ENCODE measurements around the gene BLACAT1.
A peak's percentile ranks its signal among the peaks of the same experiment; 100 is the strongest.
"Not testable (repeated sequence)": the region's sequence is repeated elsewhere in the genome, so short reads cannot be mapped to it uniquely, and the experiment has no call there.

Gene BLACAT1

DNA sequence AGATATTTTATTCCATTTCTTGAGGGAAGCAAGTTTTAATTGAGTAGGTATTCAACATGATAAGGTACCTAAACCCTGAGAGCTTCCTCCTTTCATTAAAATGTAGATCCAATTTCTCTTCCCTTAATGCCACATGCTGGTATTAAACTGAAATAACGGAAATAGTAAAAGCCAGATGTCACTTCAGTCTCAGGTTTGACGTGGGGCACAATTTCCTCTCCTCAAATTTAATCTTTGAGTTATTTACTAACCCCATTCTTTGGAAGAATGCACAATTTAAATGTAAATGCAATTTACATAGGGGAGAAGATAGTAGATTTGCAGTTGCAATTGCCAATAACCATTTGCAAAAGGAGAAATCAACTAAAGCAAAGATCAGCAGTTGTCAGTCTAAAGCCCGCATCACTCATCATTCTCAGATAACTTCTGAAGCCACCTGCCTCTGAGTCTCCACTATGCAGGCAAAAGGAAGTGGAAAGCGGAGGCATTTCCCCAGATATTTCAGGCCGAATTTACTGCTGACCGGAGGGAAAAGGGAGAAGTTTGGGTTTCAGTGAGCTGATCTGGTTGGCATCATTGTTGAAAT, 31.9 kb downstream of the BLACAT1 start:
- Mint-ChIP-seq H3K4me1 (no peaks in the 10 kb centered on the region), H3K27ac (no peak overlapping the region), H3K9me3 (no peaks in the 10 kb centered on the region), H3K36me3 (no peaks in the 10 kb centered on the region), H3K4me3 (no peak overlapping the region)
- DNase-seq (ENCODE audit: low spot score in 2 of 2) (no peak), ATAC-seq (no peak)

GRCh38 chr1:205422993-205423642, 32.7 kb downstream of the BLACAT1 start:
- ATAC-seq (no peak), DNase-seq (ENCODE audit: low spot score in 2 of 2) (no peak)
- Mint-ChIP-seq H3K9me3 (no peaks in the 10 kb centered on the region), H3K4me3 (no peak overlapping the region), H3K36me3 (no peaks in the 10 kb centered on the region), H3K4me1 (no peaks in the 10 kb centered on the region), H3K27ac (no peak overlapping the region)

DNA sequence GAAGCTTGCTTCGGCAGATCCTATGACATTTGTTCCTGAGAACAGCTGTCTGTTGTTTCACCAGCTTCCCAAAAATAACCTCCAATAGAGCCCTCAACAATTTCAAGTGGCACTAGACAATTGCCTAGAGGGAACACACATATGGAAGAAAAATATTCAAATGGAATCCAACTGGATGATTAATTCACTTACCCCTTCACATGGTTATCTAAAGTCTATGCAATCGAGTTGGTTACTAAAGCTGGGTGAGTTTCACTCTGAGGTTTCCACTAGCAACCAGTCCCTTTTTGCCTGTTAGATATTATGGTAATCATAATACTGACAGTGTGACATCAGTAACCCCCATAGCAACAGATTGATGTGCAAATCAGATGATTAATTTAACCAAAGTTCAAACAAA, 34.0 kb downstream of the BLACAT1 start, which contains the start of gene LEMD1:
TSS of gene LEMD1 (minus strand) at position 259 of the 400 bp plus-strand sequence. CDS start 1,520 bp downstream, outside the sequence.
- ATAC-seq (no peak), DNase-seq (ENCODE audit: low spot score in 2 of 2) (no peak)
- Mint-ChIP-seq H3K9me3 (no peaks in the 10 kb centered on the region), H3K4me1 (no peaks in the 10 kb centered on the region), H3K27ac (no peak within 1 kb of the TSS), H3K4me3 (no peak within 1 kb of the TSS), H3K36me3 (no peaks in the 10 kb centered on the region)

- no peak overlapping the region for H3K27ac Mint-ChIP-seq
- H3K36me3 Mint-ChIP-seq = no peaks in the 10 kb centered on the region
- no peak for ATAC-seq
- H3K4me3 Mint-ChIP-seq = no peak overlapping the region
- no peak for DNase-seq (ENCODE audit: low spot score in 2 of 2)
- no peaks in the 10 kb centered on the region for H3K4me1 Mint-ChIP-seq
- no peaks in the 10 kb centered on the region for H3K9me3 Mint-ChIP-seq
These were observed 34.9 kb downstream of the BLACAT1 start for GRCh38 chr1:205420938-205421337.

DNA sequence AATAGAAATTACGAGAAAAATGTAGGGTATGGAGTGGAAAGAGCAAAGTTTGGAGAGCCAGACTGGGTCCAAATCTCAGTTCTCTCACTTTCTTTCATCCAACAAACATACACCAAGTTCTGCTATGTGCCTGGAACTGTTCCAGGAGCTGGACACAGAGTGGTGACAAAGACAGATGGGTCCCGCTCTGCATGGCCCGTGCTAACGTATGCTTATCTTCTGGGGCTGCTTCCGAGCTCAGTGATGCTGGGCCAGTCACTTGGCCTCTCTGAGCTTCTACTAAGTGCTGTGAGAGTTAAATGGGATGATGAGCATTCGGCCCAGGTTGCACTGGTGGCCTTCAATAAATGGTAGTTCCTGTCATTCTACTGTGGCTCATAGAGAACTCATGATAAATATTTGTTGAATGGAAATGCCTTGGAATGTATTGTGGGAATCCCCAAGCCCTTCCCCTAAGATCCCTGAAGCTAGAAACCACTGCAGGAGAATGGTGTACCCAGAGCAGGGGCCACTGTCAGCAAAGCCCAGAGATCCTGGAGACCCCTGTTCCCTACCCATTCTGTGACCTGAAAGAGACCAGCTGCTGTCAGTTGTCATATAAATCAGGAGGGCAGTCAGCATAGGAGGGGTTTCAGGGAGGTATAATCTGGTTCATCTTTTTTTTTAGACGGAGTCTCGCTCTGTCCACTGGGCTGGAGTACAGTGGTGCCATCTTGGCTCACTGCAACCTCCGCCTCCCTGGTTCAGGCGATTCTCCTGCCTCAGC, 37.8 kb downstream of the BLACAT1 start:
- Mint-ChIP-seq H3K4me1 (no peaks in the 10 kb centered on the region), H3K27ac (no peak overlapping the region), H3K9me3 (no peaks in the 10 kb centered on the region), H3K36me3 (no peaks in the 10 kb centered on the region), H3K4me3 (no peak overlapping the region)
- DNase-seq (ENCODE audit: low spot score in 2 of 2) = no peak
- ATAC-seq = no peak

DNA sequence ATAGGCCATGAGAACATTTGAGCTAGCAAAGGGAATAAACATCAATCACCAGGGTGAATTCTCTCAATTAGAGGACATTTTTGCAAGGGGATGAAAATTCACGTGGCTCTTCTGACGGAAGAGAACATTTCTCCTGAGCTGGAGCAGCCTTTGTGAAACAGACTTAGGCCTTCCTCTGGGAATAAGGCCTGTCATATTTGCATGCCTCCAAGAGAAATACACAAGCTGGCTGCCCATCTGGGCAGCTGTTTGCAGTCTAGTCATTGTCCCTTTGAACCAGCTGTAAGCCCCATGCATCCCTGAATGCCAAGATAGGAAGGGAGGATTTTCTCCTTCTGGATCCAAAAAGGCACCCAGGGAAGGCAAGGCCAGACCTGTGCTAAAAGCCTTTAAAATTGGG, 39.5 kb downstream of the BLACAT1 start:
- no peak for DNase-seq (ENCODE audit: low spot score in 2 of 2)
- no peaks in the 10 kb centered on the region for H3K4me1 Mint-ChIP-seq
- ATAC-seq = no peak
- no peak overlapping the region for H3K27ac Mint-ChIP-seq
- H3K9me3 Mint-ChIP-seq = no peaks in the 10 kb centered on the region
- H3K36me3 Mint-ChIP-seq = no peaks in the 10 kb centered on the region
- H3K4me3 Mint-ChIP-seq = no peak overlapping the region

DNA sequence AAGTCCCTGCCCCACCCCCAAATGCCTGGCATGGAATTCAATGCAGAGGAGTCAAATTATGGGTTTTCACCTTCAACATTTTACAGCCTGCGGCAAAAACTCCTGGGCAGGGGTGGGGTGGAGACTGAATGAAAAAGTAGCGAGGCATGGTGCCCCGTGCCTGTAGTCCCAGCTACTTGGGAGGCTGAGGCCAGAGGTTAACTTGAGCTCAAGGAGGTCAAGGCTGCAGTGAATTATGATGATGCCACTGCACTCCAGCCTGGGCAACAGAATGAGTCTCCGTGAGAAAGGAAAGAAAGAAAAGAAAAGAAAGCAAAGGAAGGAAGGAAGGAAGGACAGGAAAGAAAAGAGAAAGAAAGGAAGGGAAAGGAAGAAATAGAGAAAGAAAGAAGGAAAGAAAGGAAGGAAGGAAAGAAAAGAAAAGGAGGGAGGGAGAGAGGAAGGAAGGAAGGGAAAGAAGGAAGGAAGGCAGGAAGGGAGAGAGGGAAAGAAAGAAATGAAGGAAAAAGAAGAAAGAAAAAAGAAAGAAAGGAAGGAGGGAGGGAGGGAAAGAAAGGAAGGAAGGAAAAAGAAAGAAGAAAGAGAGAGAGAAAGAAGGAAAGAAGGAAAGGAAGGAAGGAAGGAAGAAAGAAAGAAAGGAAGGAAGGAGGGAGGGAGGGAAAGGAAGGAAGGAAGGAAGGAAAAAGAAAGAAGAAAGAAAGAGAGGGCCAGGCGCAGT, 45.1 kb downstream of the BLACAT1 start:
- Mint-ChIP-seq H3K4me3 (no peak overlapping the region), H3K4me1 (no peaks in the 10 kb centered on the region), H3K27ac (peak overlapping the region; percentile 6), H3K9me3 (no peaks in the 10 kb centered on the region), H3K36me3 (no peaks in the 10 kb centered on the region)
- DNase-seq (ENCODE audit: low spot score in 2 of 2) (no peak), ATAC-seq (no peak)

DNA sequence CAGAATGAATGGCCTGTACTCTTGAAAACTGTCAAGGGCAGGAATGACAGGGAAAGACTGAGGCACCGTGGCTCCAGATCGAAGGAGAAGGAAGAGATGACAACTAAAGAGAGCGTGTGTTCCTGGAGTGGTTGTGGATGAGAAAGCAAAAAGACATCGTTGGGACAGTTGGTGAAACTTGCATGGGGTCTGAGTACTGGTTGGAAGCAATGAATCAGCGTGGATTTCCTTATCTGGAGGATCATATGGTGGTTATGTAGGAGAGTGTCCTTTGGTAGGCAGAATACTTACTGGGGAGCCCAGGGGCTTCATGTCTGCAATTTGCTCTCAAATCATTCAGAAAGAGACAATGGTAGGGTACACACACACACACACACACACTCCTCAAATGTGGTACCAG, 47.9 kb downstream of the BLACAT1 start:
- Mint-ChIP-seq H3K9me3 (no peaks in the 10 kb centered on the region), H3K4me3 (no peak overlapping the region), H3K36me3 (no peaks in the 10 kb centered on the region), H3K4me1 (no peaks in the 10 kb centered on the region), H3K27ac (no peak overlapping the region)
- DNase-seq (ENCODE audit: low spot score in 2 of 2) (no peak), ATAC-seq (no peak)

- H3K27ac Mint-ChIP-seq; H3K4me1 Mint-ChIP-seq; H3K36me3 Mint-ChIP-seq; DNase-seq (ENCODE audit: low spot score in 2 of 2); ATAC-seq; H3K9me3 Mint-ChIP-seq: not testable (repeated sequence)
- peak overlapping the region; percentile 16 for H3K4me3 Mint-ChIP-seq
These were observed 49.6 kb downstream of the BLACAT1 start for GRCh38 chr1:205406252-205406651.
